ENCODE data around the gene PDAP1. TPM values are rescaled to one million over a fixed set of nuclear protein-coding genes. Genes with fewer than 3 reads are reported as not detected.

The PDAP1 gene
- total and polyA plus RNA-seq, 9 of the 15 experiments (the other 6 are each of a cell fraction or from before 2014, with no cell fraction given) = 10.2 to 315 (median 129) TPM

GRCh38 chr7:99374111-99375064 is 34.0 kb downstream of the PDAP1 start, which contains the start of gene ARPC1B (continued):
- TF ChIP-seq, protein P1, sequence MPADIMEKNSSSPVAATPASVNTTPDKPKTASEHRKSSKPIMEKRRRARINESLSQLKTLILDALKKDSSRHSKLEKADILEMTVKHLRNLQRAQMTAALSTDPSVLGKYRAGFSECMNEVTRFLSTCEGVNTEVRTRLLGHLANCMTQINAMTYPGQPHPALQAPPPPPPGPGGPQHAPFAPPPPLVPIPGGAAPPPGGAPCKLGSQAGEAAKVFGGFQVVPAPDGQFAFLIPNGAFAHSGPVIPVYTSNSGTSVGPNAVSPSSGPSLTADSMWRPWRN (IDR thresholded peaks at IDR 0.05; ENCODE audit: low read depth) = no peak
- TF ChIP-seq RFX7 (CRISPR knock-in tag; IDR thresholded peaks at IDR 0.05) (no peak), ZNF785 (CRISPR knock-in tag; IDR thresholded peaks at IDR 0.05) (no peak), SRSF3 (IDR thresholded peaks at IDR 0.05; ENCODE audit: insufficient read depth, low read length) (no peak), SIN3B (IDR thresholded peaks at IDR 0.05; ENCODE audit: low read depth) (no peak), FOXP1 (CRISPR knock-in tag; IDR thresholded peaks at IDR 0.05) (peak; percentile 48; the same call in 1 of the 2 replicates), NCOA1 (IDR thresholded peaks at IDR 0.05; ENCODE audit: low read depth) (no peak), ZNF583 (CRISPR knock-in tag; IDR thresholded peaks at IDR 0.05) (no peak), RBM14 (IDR thresholded peaks at IDR 0.05; ENCODE audit: borderline replicate concordance, insufficient read depth, low read depth, low read length) (no peak), ZSCAN32 (CRISPR knock-in tag; IDR thresholded peaks at IDR 0.05) (0 out of 2 replicates have a peak, but pooled peaks have one; percentile 19), ERF (CRISPR knock-in tag; IDR thresholded peaks at IDR 0.05) (no peak), TCFL5 (CRISPR knock-in tag; conservative IDR thresholded peaks at IDR 0.05) (no peak)
- TF ChIP-seq, protein P2, sequence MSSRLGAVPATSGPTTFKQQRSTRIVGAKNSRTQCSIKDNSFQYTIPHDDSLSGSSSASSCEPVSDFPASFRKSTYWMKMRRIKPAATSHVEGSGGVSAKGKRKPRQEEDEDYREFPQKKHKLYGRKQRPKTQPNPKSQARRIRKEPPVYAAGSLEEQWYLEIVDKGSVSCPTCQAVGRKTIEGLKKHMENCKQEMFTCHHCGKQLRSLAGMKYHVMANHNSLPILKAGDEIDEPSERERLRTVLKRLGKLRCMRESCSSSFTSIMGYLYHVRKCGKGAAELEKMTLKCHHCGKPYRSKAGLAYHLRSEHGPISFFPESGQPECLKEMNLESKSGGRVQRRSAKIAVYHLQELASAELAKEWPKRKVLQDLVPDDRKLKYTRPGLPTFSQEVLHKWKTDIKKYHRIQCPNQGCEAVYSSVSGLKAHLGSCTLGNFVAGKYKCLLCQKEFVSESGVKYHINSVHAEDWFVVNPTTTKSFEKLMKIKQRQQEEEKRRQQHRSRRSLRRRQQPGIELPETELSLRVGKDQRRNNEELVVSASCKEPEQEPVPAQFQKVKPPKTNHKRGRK (tag; IDR thresholded peaks at IDR 0.05) = no peak
- TF ChIP-seq, protein P3, sequence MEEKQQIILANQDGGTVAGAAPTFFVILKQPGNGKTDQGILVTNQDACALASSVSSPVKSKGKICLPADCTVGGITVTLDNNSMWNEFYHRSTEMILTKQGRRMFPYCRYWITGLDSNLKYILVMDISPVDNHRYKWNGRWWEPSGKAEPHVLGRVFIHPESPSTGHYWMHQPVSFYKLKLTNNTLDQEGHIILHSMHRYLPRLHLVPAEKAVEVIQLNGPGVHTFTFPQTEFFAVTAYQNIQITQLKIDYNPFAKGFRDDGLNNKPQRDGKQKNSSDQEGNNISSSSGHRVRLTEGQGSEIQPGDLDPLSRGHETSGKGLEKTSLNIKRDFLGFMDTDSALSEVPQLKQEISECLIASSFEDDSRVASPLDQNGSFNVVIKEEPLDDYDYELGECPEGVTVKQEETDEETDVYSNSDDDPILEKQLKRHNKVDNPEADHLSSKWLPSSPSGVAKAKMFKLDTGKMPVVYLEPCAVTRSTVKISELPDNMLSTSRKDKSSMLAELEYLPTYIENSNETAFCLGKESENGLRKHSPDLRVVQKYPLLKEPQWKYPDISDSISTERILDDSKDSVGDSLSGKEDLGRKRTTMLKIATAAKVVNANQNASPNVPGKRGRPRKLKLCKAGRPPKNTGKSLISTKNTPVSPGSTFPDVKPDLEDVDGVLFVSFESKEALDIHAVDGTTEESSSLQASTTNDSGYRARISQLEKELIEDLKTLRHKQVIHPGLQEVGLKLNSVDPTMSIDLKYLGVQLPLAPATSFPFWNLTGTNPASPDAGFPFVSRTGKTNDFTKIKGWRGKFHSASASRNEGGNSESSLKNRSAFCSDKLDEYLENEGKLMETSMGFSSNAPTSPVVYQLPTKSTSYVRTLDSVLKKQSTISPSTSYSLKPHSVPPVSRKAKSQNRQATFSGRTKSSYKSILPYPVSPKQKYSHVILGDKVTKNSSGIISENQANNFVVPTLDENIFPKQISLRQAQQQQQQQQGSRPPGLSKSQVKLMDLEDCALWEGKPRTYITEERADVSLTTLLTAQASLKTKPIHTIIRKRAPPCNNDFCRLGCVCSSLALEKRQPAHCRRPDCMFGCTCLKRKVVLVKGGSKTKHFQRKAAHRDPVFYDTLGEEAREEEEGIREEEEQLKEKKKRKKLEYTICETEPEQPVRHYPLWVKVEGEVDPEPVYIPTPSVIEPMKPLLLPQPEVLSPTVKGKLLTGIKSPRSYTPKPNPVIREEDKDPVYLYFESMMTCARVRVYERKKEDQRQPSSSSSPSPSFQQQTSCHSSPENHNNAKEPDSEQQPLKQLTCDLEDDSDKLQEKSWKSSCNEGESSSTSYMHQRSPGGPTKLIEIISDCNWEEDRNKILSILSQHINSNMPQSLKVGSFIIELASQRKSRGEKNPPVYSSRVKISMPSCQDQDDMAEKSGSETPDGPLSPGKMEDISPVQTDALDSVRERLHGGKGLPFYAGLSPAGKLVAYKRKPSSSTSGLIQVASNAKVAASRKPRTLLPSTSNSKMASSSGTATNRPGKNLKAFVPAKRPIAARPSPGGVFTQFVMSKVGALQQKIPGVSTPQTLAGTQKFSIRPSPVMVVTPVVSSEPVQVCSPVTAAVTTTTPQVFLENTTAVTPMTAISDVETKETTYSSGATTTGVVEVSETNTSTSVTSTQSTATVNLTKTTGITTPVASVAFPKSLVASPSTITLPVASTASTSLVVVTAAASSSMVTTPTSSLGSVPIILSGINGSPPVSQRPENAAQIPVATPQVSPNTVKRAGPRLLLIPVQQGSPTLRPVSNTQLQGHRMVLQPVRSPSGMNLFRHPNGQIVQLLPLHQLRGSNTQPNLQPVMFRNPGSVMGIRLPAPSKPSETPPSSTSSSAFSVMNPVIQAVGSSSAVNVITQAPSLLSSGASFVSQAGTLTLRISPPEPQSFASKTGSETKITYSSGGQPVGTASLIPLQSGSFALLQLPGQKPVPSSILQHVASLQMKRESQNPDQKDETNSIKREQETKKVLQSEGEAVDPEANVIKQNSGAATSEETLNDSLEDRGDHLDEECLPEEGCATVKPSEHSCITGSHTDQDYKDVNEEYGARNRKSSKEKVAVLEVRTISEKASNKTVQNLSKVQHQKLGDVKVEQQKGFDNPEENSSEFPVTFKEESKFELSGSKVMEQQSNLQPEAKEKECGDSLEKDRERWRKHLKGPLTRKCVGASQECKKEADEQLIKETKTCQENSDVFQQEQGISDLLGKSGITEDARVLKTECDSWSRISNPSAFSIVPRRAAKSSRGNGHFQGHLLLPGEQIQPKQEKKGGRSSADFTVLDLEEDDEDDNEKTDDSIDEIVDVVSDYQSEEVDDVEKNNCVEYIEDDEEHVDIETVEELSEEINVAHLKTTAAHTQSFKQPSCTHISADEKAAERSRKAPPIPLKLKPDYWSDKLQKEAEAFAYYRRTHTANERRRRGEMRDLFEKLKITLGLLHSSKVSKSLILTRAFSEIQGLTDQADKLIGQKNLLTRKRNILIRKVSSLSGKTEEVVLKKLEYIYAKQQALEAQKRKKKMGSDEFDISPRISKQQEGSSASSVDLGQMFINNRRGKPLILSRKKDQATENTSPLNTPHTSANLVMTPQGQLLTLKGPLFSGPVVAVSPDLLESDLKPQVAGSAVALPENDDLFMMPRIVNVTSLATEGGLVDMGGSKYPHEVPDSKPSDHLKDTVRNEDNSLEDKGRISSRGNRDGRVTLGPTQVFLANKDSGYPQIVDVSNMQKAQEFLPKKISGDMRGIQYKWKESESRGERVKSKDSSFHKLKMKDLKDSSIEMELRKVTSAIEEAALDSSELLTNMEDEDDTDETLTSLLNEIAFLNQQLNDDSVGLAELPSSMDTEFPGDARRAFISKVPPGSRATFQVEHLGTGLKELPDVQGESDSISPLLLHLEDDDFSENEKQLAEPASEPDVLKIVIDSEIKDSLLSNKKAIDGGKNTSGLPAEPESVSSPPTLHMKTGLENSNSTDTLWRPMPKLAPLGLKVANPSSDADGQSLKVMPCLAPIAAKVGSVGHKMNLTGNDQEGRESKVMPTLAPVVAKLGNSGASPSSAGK (IDR thresholded peaks at IDR 0.05) = no peak

Data from K562 (cell line).